ENCODE measurements around the gene CEP72. TPM values are rescaled to one million over a fixed set of nuclear protein-coding genes. Genes with fewer than 3 reads are reported as not detected.

Gene CEP72
- total and polyA plus RNA-seq, 2 donors (not counting 1 experiment from before 2014, with no cell fraction given): 7.7 to 32.9 TPM

- Mint-ChIP-seq H3K27ac (peak overlapping the region; percentile 32), H3K4me3 (no peak overlapping the region), H3K4me1 (peaks cover 3% of the 10 kb centered on the region), H3K9me3 (ENCODE audit: insufficient read depth) (no peaks in the 10 kb centered on the region), H3K27me3 (peaks cover 37% of the 10 kb centered on the region)
- ChIA-PET CTCF (no interaction called here), POLR2A (no interaction called here)
- TF ChIP-seq CTCF (IDR thresholded peaks at IDR 0.05) (no peak), EZH2 (IDR thresholded peaks at IDR 0.05; ENCODE audit: borderline replicate concordance, insufficient read depth, low read depth, low read length, poor library complexity, severe bottlenecking) (no peak)
- Histone ChIP-seq H3K4me1 (ENCODE audit: control insufficient read depth in 2 of 2, insufficient read depth in 2 of 2, low read length in 2 of 2) (no peaks in the 10 kb centered on the region), H3K79me2 (ENCODE audit: control insufficient read depth, insufficient read depth, low read length) (no peaks in the 10 kb centered on the region), H3K9me3 (ENCODE audit: control extremely low read depth in 1 of 3, control insufficient read depth in 2 of 3, insufficient read depth in 1 of 3, low read length in 2 of 3) (peaks cover 0 to 12% (median 0%) of the 10 kb centered on the region in 3 donors), H2AFZ (ENCODE audit: insufficient read depth, low read depth, low read length, poor library complexity, severe bottlenecking) (no peak overlapping the region), H3K4me3 (ENCODE audit: control extremely low read depth in 1 of 5, extremely low read depth in 1 of 5, insufficient read depth in 1 of 5, low read depth in 2 of 5, low read length in 4 of 5) (no peak overlapping the region), H3K36me3 (replicated peaks in 1 of 2; ENCODE audit: control extremely low read depth in 1 of 2, control insufficient read depth in 1 of 2, extremely low read depth in 1 of 2, insufficient read depth in 2 of 2, low read length in 1 of 2) (no peaks in the 10 kb centered on the region), H3K27ac (ENCODE audit: low read length in 2 of 2) (no peak overlapping the region), H3K4me2 (replicated peaks; ENCODE audit: low read depth, low read length, poor library complexity, severe bottlenecking) (no peak overlapping the region), H4K20me1 (ENCODE audit: control insufficient read depth, insufficient read depth, low read length, poor library complexity, severe bottlenecking) (no peaks in the 10 kb centered on the region), H3K9ac (ENCODE audit: low read length) (no peak overlapping the region), H3K27me3 (replicated peaks in 1 of 4; ENCODE audit: control extremely low read depth in 1 of 4, control insufficient read depth in 3 of 4, insufficient read depth in 4 of 4, low read length in 3 of 4) (peaks cover 0 to 22% (median 0%) of the 10 kb centered on the region in 4 experiments)
- no peak for DNase-seq
- 83% methylated on average over 7 of the region's 8 CpGs for WGBS (ENCODE audit: insufficient coverage)
- intact Hi-C loops (cut with micrococcal nuclease): no loop called here
- no peak for ATAC-seq (ENCODE audit: low read depth)
Observed at GRCh38 chr5:568809-569208, 43.3 kb upstream of the CEP72 start.

GRCh38 chr5:569358-569867 lies 42.7 kb upstream of the CEP72 start:
- no peak overlapping the region for H3K27ac ChIP-seq (ENCODE audit: low read length in 2 of 2)
- Mint-ChIP-seq H3K27ac (no peak overlapping the region), H3K27me3 (peaks cover 37% of the 10 kb centered on the region), H3K4me1 (peaks cover 3% of the 10 kb centered on the region), H3K4me3 (no peak overlapping the region), H3K9me3 (ENCODE audit: insufficient read depth) (no peaks in the 10 kb centered on the region)
- H3K4me3 ChIP-seq (ENCODE audit: control extremely low read depth in 1 of 5, extremely low read depth in 1 of 5, insufficient read depth in 1 of 5, low read depth in 2 of 5, low read length in 4 of 5): no peak overlapping the region
- intact Hi-C loops (cut with micrococcal nuclease): no loop called here
- peaks cover 0 to 16% (median 0%) of the 10 kb centered on the region in 3 donors for H3K9me3 ChIP-seq (ENCODE audit: control extremely low read depth in 1 of 3, control insufficient read depth in 2 of 3, insufficient read depth in 1 of 3, low read length in 2 of 3)
- ChIA-PET CTCF (no interaction called here), POLR2A (no interaction called here)
- no peaks in the 10 kb centered on the region for H3K79me2 ChIP-seq (ENCODE audit: control insufficient read depth, insufficient read depth, low read length)
- DNase-seq (no peak), ATAC-seq (ENCODE audit: low read depth) (no peak)
- no peaks in the 10 kb centered on the region for H4K20me1 ChIP-seq (ENCODE audit: control insufficient read depth, insufficient read depth, low read length, poor library complexity, severe bottlenecking)
- WGBS (ENCODE audit: insufficient coverage): 86% methylated on average over 20 of the region's 23 CpGs
- no peak overlapping the region for H2AFZ ChIP-seq (ENCODE audit: insufficient read depth, low read depth, low read length, poor library complexity, severe bottlenecking)
- no peak overlapping the region for H3K9ac ChIP-seq (ENCODE audit: low read length)
- H3K27me3 ChIP-seq (replicated peaks in 1 of 4; ENCODE audit: control extremely low read depth in 1 of 4, control insufficient read depth in 3 of 4, insufficient read depth in 4 of 4, low read length in 3 of 4): peaks cover 0 to 22% (median 0%) of the 10 kb centered on the region in 4 experiments
- H3K4me1 ChIP-seq (ENCODE audit: control insufficient read depth in 2 of 2, insufficient read depth in 2 of 2, low read length in 2 of 2): no peaks in the 10 kb centered on the region
- H3K36me3 ChIP-seq (replicated peaks in 1 of 2; ENCODE audit: control extremely low read depth in 1 of 2, control insufficient read depth in 1 of 2, extremely low read depth in 1 of 2, insufficient read depth in 2 of 2, low read length in 1 of 2): no peaks in the 10 kb centered on the region
- TF ChIP-seq EZH2 (IDR thresholded peaks at IDR 0.05; ENCODE audit: borderline replicate concordance, insufficient read depth, low read depth, low read length, poor library complexity, severe bottlenecking) (no peak), CTCF (IDR thresholded peaks at IDR 0.05) (no peak)
- H3K4me2 ChIP-seq (replicated peaks; ENCODE audit: low read depth, low read length, poor library complexity, severe bottlenecking): no peak overlapping the region

Measured in B cell (primary cell).